GM19395 (cell line): Measurements from ENCODE around the gene C19orf67.

ENCODE experiments used
- ATAC-seq: cut with Tn5 transposase; IDR thresholded peaks from one replicate; pipeline ENCODE4 v1.9.1; 2021; ENCODE audit warnings: mild to moderate bottlenecking, moderate library complexity; ENCODE audit not compliant: unreplicated experiment

Gene C19orf67

DNA sequence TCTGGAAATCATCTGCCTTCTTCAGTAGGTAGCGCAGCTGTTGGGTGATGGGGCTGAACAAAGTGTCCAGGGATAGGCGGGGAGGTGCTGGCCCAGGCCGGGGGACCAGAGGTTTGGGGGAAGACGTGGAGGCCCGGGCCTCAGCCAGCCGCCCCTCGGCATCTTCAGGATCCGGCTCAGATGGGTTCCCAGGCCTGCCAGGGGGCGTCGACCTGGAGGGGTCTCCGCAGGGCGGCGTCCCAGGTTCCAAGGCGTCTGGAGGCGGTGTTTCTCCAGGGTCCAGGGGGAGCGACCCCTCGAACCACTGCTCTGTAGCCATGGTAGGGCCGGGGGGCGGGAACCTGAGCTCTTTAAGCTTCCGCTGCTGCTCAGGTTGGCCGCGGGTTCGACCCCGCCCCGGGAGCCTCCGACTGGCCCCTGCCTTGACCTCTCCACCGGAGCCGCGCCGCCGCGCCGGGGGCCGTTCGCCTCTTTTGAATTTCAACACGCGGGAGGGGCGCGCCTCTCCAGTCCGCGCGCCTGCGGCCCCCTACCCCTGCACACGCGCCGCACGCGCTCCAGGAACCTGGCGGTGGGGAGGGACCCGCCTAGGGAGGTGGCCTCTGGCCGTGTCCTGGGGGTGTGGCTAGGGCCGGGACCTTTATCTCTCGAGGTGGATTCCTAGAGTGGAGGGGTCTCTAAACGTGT, at the start of gene C19orf67:
Gene C19orf67, minus strand, starts transcription at position 475 of the 687 bp plus-strand sequence. Its CDS starts 156 bp downstream, at position 319.
- ATAC-seq: no peak

- no peak for ATAC-seq
Observed at GRCh38 chr19:14135355-14135754, 49.8 kb upstream of the C19orf67 start.

- no peak for ATAC-seq
Observed at GRCh38 chr19:14127929-14128509, 42.4 kb upstream of the C19orf67 start.

GRCh38 chr19:14127176-14127575, 41.6 kb upstream of the C19orf67 start:
- ATAC-seq: no peak

- ATAC-seq: no peak
Observed at GRCh38 chr19:14122924-14123323, 37.3 kb upstream of the C19orf67 start.

- no peak for ATAC-seq
Observed at GRCh38 chr19:14120497-14120780, 34.9 kb upstream of the C19orf67 start.

GRCh38 chr19:14119644-14120496, 34.3 kb upstream of the C19orf67 start:
- ATAC-seq: no peak

GRCh38 chr19:14119146-14119545, 33.6 kb upstream of the C19orf67 start:
- ATAC-seq: no peak

DNA sequence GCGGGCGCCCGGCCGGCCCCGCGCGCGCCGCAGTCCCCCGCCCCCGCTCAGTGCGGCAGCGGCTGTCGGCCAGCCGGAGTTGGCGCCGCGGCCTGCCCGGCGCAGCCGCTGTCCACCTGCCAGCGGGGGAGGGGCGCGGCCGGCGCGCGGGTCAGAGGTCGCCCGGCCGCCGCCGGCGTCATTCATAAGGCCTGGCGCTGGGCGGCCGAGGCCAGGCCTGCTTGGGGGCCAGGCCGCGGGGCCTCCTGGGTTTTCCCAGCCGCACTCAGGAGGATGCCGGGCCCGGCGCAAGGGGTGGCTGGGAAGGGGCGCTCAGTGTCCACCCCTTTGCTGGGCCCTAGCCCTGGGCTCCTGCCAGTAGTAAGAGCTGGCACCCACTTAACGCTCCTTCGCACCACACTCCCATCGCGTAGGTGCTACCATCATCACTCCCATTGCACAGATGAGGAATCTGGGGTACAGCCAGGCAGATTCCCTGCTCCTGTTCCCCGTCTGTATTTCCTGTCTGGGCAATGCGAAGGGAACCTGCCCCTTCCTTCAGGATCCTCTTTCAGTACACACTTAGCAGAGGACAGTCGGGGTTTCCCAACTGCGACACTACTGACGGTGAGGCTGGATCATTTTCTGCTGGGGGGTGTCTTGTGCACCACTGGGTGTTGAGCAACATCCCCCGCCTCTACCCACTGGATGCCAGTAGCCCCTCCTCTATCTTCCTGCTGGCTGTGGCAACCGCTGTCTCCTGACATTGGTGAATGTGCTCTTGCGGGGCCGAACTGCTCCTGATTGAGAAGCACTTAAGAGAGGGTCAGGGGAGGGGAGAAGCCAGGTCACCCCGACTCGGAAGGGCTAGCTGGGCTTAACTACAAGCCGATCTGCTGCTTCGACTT, 32.8 kb upstream of the C19orf67 start:
- ATAC-seq: peak; percentile 6

DNA sequence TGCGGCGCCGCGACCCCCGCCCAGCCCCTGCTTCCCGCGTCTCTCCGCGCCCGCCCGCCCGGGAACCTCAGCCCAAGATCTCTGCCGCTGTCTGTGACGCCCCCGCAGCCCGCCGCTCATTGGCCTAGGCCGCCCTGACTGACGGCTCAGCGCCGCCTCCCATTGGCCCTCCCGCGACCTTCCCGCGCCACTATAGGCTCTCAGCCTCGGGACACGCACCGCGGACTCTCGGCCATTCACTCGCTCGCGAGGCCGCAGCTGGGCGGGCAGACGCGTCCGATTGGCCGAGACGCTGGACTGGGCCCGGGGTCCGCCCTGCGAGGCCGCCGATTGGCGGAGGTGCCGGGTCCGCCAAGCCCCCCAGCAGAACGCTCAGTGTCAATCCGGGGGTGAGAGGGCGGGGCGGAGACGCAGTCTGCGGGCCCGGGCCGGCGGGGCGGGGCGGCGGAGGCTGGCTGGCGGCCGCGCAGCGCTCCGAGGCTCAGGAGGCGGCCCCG, 32.1 kb upstream of the C19orf67 start, which contains the start of gene PRKACA:
Gene PRKACA, minus strand, starts transcription at position 95 of the 497 bp plus-strand sequence. CDS start 215 bp downstream, outside the sequence.
- peak; percentile 87 for ATAC-seq

- ATAC-seq: no peak
Observed at GRCh38 chr19:14116918-14117578, 31.5 kb upstream of the C19orf67 start.

GRCh38 chr19:14116525-14116917, 30.9 kb upstream of the C19orf67 start:
- ATAC-seq: no peak

GRCh38 chr19:14115756-14116155, 30.2 kb upstream of the C19orf67 start:
- no peak for ATAC-seq

- ATAC-seq: no peak
Observed at GRCh38 chr19:14114854-14115253, 29.3 kb upstream of the C19orf67 start.

- no peak for ATAC-seq
Observed at GRCh38 chr19:14114439-14114838, 28.9 kb upstream of the C19orf67 start.

DNA sequence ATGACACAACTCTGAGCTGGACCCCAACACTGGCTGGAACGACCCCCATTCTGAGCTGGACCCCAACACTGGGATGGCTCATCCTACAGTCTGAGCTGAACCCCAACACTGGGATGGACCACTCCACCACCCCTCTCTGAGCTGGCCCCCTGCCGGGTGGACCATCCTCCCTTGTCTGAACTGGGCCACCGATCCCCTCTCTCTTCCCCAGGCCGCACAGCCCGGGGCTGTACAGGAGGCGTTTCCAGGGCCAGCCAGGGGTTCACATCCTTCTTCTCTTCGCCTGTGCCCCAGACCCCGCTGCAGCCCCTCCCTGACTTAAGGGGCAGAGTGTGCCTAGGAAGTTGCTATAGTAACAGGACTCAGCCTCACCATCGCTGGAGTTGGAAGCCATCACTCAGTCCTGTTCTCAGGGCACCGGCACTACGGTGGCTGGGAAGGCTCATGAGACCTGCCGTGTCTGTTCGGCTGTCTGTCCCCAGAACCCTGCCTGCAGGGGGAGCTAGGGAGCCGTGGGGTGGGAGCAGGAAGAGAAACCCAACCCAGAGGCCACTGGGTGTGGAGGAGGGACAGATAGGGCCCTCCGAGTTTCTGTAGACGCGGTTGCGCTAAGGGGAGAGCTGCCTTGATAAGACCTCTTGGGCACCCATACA, 28.3 kb upstream of the C19orf67 start:
- ATAC-seq: no peak

DNA sequence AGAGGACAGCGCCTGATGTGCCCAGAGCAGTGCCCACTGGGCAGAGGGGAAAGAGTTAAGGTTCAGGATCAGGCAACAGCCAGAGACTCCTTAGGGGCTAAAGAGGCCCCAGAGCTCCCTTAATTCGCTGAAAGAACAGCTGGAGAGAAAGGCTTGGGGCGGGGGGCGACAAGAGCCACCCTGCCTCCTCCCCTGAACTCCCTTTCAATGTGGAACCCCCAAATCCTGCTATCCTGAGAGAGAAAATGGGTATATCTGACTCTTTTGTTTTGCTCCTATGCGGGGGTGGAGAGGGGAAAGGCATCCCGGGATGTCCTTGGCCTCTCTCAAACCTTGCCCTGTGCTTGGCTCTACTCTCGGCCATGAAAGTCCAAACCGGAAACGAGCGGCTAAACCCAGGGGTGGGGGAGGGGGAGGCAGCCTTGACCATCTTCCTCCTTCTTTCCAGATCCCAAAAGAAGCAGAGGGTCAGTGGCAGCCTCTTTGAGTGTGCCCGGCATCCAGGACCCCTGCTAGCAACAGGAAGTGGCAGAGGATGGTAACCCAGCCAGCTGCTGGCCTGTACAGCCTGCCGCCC, 27.3 kb upstream of the C19orf67 start:
- ATAC-seq: no peak

- ATAC-seq: no peak
Observed at GRCh38 chr19:14112051-14112808, 26.6 kb upstream of the C19orf67 start.

GRCh38 chr19:14111486-14111885, 25.9 kb upstream of the C19orf67 start:
- no peak for ATAC-seq
